Hepatocyte (in vitro differentiated cells): ENCODE measurements around the gene TRIM17. TPM values are rescaled to one million over a fixed set of nuclear protein-coding genes. Genes with fewer than 3 reads are reported as not detected.

ENCODE experiments used
- DNase-seq: peaks from one replicate; pipeline ENCODE4 v3.0.0-alpha.2; 2016; ENCODE audit warnings: low spot score
- H2AFZ ChIP-seq: fragments of 200-600 bp; sonication (generic); 2 replicates; pipeline ENCODE4 v1.6.0; 2016; ENCODE audit warnings: antibody characterized with exemption, mild to moderate bottlenecking
- H3K27ac ChIP-seq: fragments of 200-600 bp; sonication (generic); 2 replicates; pipeline ENCODE4 v1.5.1; 2016; ENCODE audit warnings: mild to moderate bottlenecking
- H3K27me3 ChIP-seq: fragments of 200-600 bp; sonication (generic); 2 replicates; pipeline ENCODE4 v1.6.1; 2016
- H3K36me3 ChIP-seq: fragments of 200-600 bp; sonication (generic); replicated peaks from 2 replicates; pipeline ENCODE4 v1.5.1; 2016; ENCODE audit warnings: low read depth; ENCODE audit not compliant: insufficient read depth
- H3K4me1 ChIP-seq: fragments of 200-600 bp; sonication (generic); 2 replicates; pipeline ENCODE4 v1.5.1; 2016; ENCODE audit warnings: mild to moderate bottlenecking, moderate library complexity; ENCODE audit not compliant: insufficient read depth
- H3K4me2 ChIP-seq: fragments of 200-600 bp; sonication (generic); 2 replicates; pipeline ENCODE4 v1.6.0; 2016
- H3K4me3 ChIP-seq: fragments of 200-600 bp; sonication (generic); 2 replicates; pipeline ENCODE4 v1.5.1; 2016; ENCODE audit warnings: mild to moderate bottlenecking
- H3K79me2 ChIP-seq: fragments of 200-600 bp; sonication (generic); 2 replicates; pipeline ENCODE4 v1.6.0; 2017; ENCODE audit warnings: mild to moderate bottlenecking
- H3K9me2 ChIP-seq: fragments of 200-600 bp; sonication (generic); replicated peaks from 2 replicates; pipeline ENCODE4 v1.6.0; 2017; ENCODE audit warnings: mild to moderate bottlenecking; ENCODE audit not compliant: insufficient read depth
- H3K9me3 ChIP-seq: fragments of 200-600 bp; sonication (generic); 2 replicates; pipeline ENCODE4 v1.5.1; 2016; ENCODE audit warnings: low read depth, mild to moderate bottlenecking
- H4K20me1 ChIP-seq: fragments of 200-600 bp; sonication (generic); 2 replicates; pipeline ENCODE4 v1.6.0; 2016; ENCODE audit warnings: mild to moderate bottlenecking; ENCODE audit not compliant: insufficient read depth, poor library complexity, severe bottlenecking
- CTCF ChIP-seq: fragments of 200-600 bp; sonication (generic); IDR thresholded peaks from 2 replicates; pipeline ENCODE4 v1.5.1; 2016; ENCODE audit warnings: antibody characterized with exemption, mild to moderate bottlenecking; ENCODE audit not compliant: poor library complexity
- EZH2 ChIP-seq: fragments of 200-600 bp; sonication (generic); IDR thresholded peaks from 2 replicates; pipeline ENCODE4 v1.6.1; 2016; ENCODE audit warnings: antibody characterized with exemption, mild to moderate bottlenecking, borderline replicate concordance
- EZH2phosphoT487 ChIP-seq: fragments of 200-600 bp; sonication (generic); IDR thresholded peaks from one replicate; pipeline ENCODE4 v1.6.1; 2018; ENCODE audit warnings: antibody characterized with exemption, mild to moderate bottlenecking, low read depth, moderate library complexity; ENCODE audit not compliant: unreplicated experiment, severe bottlenecking
- WGBS: methylation state at CpG from one replicate; pipeline ENCODE4 v1.1.6; 2016; ENCODE audit warnings: low lambda C conversion rate; ENCODE audit errors: missing lambda C conversion rate; 5-methylcytosine and 5-hydroxymethylcytosine counted together
- polyA plus RNA-seq: library from polyadenylated mRNA; unstranded; fragments of >200 nt; fragmentation: Nextera tagmentation; extraction: Ambion mirVana; gene quantifications from 2 replicates; pipeline ENCODE4 v1.2.1, GENCODE V29; 2016
- total RNA-seq: library from RNA; depleted of rRNA; stranded (reverse); fragments of >200 nt; gene quantifications from 2 replicates; pipeline ENCODE4 v1.2.3, GENCODE V29; 2014

Gene TRIM17
- total and polyA plus RNA-seq, 2 experiments from 2014 or later = 2.4 to 7.3 TPM

DNA sequence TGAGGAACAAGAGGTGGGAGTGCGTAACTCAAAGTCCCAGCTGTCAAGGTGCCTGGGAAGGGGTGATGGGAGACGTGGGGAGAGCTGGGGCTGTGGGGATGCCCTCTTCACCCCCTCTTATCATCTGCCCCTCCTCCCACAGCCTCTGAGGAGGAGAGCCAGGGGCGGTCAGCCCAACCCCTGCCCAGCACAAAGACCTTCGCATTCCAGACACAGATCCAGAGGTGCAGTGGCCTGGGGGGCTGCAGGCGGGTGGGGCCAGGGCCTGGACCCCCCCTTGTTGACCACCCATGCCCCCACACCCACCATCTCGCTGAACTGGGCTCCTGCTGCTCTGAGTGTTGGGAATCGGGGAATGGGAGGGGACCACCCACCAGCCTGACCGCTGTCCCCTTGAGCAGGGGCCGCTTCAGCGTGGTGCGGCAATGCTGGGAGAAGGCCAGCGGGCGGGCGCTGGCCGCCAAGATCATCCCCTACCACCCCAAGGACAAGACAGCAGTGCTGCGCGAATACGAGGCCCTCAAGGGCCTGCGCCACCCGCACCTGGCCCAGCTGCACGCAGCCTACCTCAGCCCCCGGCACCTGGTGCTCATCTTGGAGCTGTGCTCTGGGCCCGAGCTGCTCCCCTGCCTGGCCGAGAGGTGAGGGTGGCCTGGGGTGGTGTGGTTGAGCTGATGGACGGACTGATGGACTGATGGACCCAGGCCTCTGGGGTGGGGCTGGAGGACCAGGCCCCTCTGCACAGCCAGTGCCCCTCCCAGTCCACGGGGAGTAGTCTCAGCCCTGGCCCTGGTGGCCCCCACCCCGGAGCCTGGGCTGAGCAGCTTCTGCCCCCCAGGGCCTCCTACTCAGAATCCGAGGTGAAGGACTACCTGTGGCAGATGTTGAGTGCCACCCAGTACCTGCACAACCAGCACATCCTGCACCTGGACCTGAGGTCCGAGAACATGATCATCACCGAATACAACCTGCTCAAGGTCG is 39.7 kb downstream of the TRIM17 start:
- Histone ChIP-seq H3K79me2 (no peaks in the 10 kb centered on the region), H3K36me3 (no peaks in the 10 kb centered on the region), H3K27ac (no peak overlapping the region), H2AFZ (no peak overlapping the region), H3K27me3 (no peaks in the 10 kb centered on the region), H3K9me2 (no peaks in the 10 kb centered on the region), H3K4me1 (peaks cover 6% of the 10 kb centered on the region), H3K9me3 (no peaks in the 10 kb centered on the region), H3K4me2 (no peak overlapping the region), H4K20me1 (no peaks in the 10 kb centered on the region), H3K4me3 (no peak overlapping the region)
- 96% methylated on average over 30 of the region's 31 CpGs for WGBS
- DNase-seq = no peak
- TF ChIP-seq EZH2phosphoT487 (no peak), EZH2 (no peak), CTCF (no peak)

- H2AFZ ChIP-seq = no peak overlapping the region
- H3K4me2 ChIP-seq = no peak overlapping the region
- no peak for DNase-seq
- peaks cover 6% of the 10 kb centered on the region for H3K4me1 ChIP-seq
- H3K79me2 ChIP-seq = no peaks in the 10 kb centered on the region
- no peaks in the 10 kb centered on the region for H3K27me3 ChIP-seq
- H3K27ac ChIP-seq = no peak overlapping the region
- H3K9me3 ChIP-seq = no peaks in the 10 kb centered on the region
- H4K20me1 ChIP-seq = no peaks in the 10 kb centered on the region
- no peaks in the 10 kb centered on the region for H3K36me3 ChIP-seq
- WGBS = 82% methylated on average over 3 of the region's 3 CpGs
- no peaks in the 10 kb centered on the region for H3K9me2 ChIP-seq
- TF ChIP-seq CTCF = no peak
- TF ChIP-seq EZH2 = no peak
- TF ChIP-seq EZH2phosphoT487 = no peak
- no peak overlapping the region for H3K4me3 ChIP-seq
These were observed 40.4 kb downstream of the TRIM17 start for GRCh38 chr1:228376262-228376628.

- H3K27ac ChIP-seq = no peak overlapping the region
- H3K9me3 ChIP-seq = no peaks in the 10 kb centered on the region
- no peaks in the 10 kb centered on the region for H3K27me3 ChIP-seq
- H3K4me2 ChIP-seq = no peak overlapping the region
- H2AFZ ChIP-seq = no peak overlapping the region
- 96% methylated on average over 22 of the region's 22 CpGs for WGBS
- no peak overlapping the region for H3K4me3 ChIP-seq
- no peaks in the 10 kb centered on the region for H3K79me2 ChIP-seq
- H3K4me1 ChIP-seq = peaks cover 6% of the 10 kb centered on the region
- no peaks in the 10 kb centered on the region for H3K36me3 ChIP-seq
- TF ChIP-seq EZH2 (no peak), EZH2phosphoT487 (no peak), CTCF (no peak)
- no peaks in the 10 kb centered on the region for H3K9me2 ChIP-seq
- H4K20me1 ChIP-seq = no peaks in the 10 kb centered on the region
- DNase-seq = no peak
These were observed 40.9 kb downstream of the TRIM17 start for GRCh38 chr1:228375578-228376261.
